A549 (cell line): ENCODE data around the gene PPL.

Source experiments
- BHLHE40 ChIP-seq: IDR thresholded peaks from 2 replicates; pipeline ENCODE4 v1.6.1; 2012; ENCODE audit warnings: low read depth, low read length, inconsistent platforms
- CEBPB ChIP-seq, 2 experiments: fragments of >200 bp in 1 of 2; sonication (Bioruptor Twin) in 1 of 2; formaldehyde crosslinking in 1 of 2; IDR thresholded peaks; 2 replicates each; pipeline ENCODE4 v1.6.1; 2012 to 2016
- CTCF ChIP-seq: fragments of >200 bp; sonication (Bioruptor Twin); formaldehyde crosslinking; IDR thresholded peaks from 3 replicates; pipeline ENCODE4 v1.5.1; 2016
- E2F6 ChIP-seq: IDR thresholded peaks from 2 replicates; pipeline ENCODE4 v1.6.1; 2012; ENCODE audit warnings: low read depth, borderline replicate concordance
- EP300 ChIP-seq, 2 experiments: fragments of >200 bp; sonication (Bioruptor Twin); formaldehyde crosslinking; IDR thresholded peaks; 2 replicates in 1 of 2; 3 replicates in 1 of 2; pipeline ENCODE4 v1.6.1; 2016 to 2017
- KDM1A ChIP-seq: fragments of 200-600 bp; sonication (generic); IDR thresholded peaks from 2 replicates; pipeline ENCODE4 v1.6.1; 2016; ENCODE audit warnings: low read depth, mild to moderate bottlenecking
- MAX ChIP-seq: IDR thresholded peaks from 2 replicates; pipeline ENCODE4 v1.6.1; 2012
- MYC ChIP-seq: IDR thresholded peaks from 2 replicates; pipeline ENCODE4 v1.6.1; 2012; ENCODE audit warnings: mild to moderate bottlenecking, inconsistent platforms, low read length, improper control_type of control experiment, borderline replicate concordance
- PBX3 ChIP-seq: IDR thresholded peaks from 2 replicates; pipeline ENCODE4 v1.6.1; 2012
- POLR2A ChIP-seq: IDR thresholded peaks from 2 replicates; pipeline ENCODE4 v1.6.1; 2012; ENCODE audit warnings: mild to moderate bottlenecking, low read length
- REST ChIP-seq: fragments of 200-600 bp; sonication (generic); IDR thresholded peaks from 2 replicates; pipeline ENCODE4 v1.6.1; 2016; ENCODE audit warnings: antibody characterized with exemption, mild to moderate bottlenecking, moderate library complexity
- RFX5 ChIP-seq: fragments of 450-650 bp; IDR thresholded peaks from 2 replicates; pipeline ENCODE4 v1.7.1; 2014; ENCODE audit warnings: antibody characterized with exemption, mild to moderate bottlenecking, moderate library complexity
- ZC3H11A ChIP-seq: fragments of 450-650 bp; IDR thresholded peaks from 2 replicates; pipeline ENCODE4 v1.6.1; 2014; ENCODE audit warnings: antibody characterized with exemption, mild to moderate bottlenecking

- no peak for TF ChIP-seq CTCF
- TF ChIP-seq POLR2A, result no peak
- TF ChIP-seq RFX5, result no peak
- TF ChIP-seq KDM1A, result no peak
- TF ChIP-seq MYC, result no peak
- no peak for TF ChIP-seq MAX
- TF ChIP-seq PBX3, result no peak
- TF ChIP-seq ZC3H11A, result no peak
- TF ChIP-seq BHLHE40, result no peak
- TF ChIP-seq CEBPB (IDR thresholded peaks at IDR 0.05), result no peak
- no peak for TF ChIP-seq EP300 (IDR thresholded peaks at IDR 0.05)
- TF ChIP-seq E2F6, result no peak
- no peak for TF ChIP-seq REST
Observed at GRCh38 chr16:4886151-4886550, 50.8 kb downstream of the PPL start.
